Measurements from ENCODE around the gene LUZP2. TPM values are rescaled to one million over a fixed set of nuclear protein-coding genes. Genes with fewer than 3 reads are reported as not detected.

Gene LUZP2
- polyA plus RNA-seq, 1 donor (not counting 4 experiments of a cell fraction or from before 2014, with no cell fraction given), result 0.08 TPM

- FAIRE-seq (no peak), DNase-seq (ENCODE audit: low read depth, low spot score) (no peak)
- Histone ChIP-seq H3K4me2 (ENCODE audit: control insufficient read depth, extremely low read depth, insufficient read depth, low read depth, low read length) (no peak overlapping the region), H3K79me2 (ENCODE audit: control insufficient read depth, insufficient read depth, low read length) (no peaks in the 10 kb centered on the region), H3K27ac (ENCODE audit: control insufficient read depth, insufficient read depth, low read length) (no peak overlapping the region), H3K4me1 (ENCODE audit: control insufficient read depth, extremely low read depth, insufficient read depth, low read length) (no peaks in the 10 kb centered on the region), H3K9me1 (ENCODE audit: control insufficient read depth, extremely low read depth, insufficient read depth, low read length) (no peaks in the 10 kb centered on the region), H3K9me3 (ENCODE audit: control insufficient read depth, low read depth, low read length) (no peaks in the 10 kb centered on the region), H3K9ac (ENCODE audit: control insufficient read depth, extremely low read depth, insufficient read depth, low read length) (no peak overlapping the region), H3K27me3 (ENCODE audit: control insufficient read depth, extremely low read depth, insufficient read depth, low read length) (no peaks in the 10 kb centered on the region), H4K20me1 (ENCODE audit: control insufficient read depth, extremely low read depth, insufficient read depth, low read length) (no peaks in the 10 kb centered on the region), H3K4me3 (ENCODE audit: control insufficient read depth in 2 of 3, extremely low read depth in 1 of 3, insufficient read depth in 2 of 3, low read depth in 1 of 3, low read length in 3 of 3) (no peak overlapping the region), H3K36me3 (ENCODE audit: control insufficient read depth in 2 of 2, extremely low read depth in 1 of 2, insufficient read depth in 2 of 2, low read length in 2 of 2) (no peaks in the 10 kb centered on the region), H2AFZ (ENCODE audit: control insufficient read depth, low read length) (no peak overlapping the region)
- no peak for TF ChIP-seq CTCF (optimal IDR thresholded peaks at IDR 0.05 in 1 of 3, IDR thresholded peaks at IDR 0.05 in 1 of 3, conservative IDR thresholded peaks at IDR 0.05 in 1 of 3; ENCODE audit: extremely low read depth in 1 of 3, insufficient read depth in 2 of 3, low read length in 3 of 3)
- no peak for TF ChIP-seq EZH2 (IDR thresholded peaks at IDR 0.05; ENCODE audit: low read length)
- dilution Hi-C loops (cut with MboI; ENCODE audit: extremely low pct_ligation_motif_present, low sequenced_read_pairs), result no loop called here
These were observed 63.5 kb downstream of the LUZP2 start for GRCh38 chr11:24560324-24560723.

- dilution Hi-C loops (cut with MboI; ENCODE audit: extremely low pct_ligation_motif_present, low sequenced_read_pairs), result no loop called here
These were observed 70.5 kb downstream of the LUZP2 start for GRCh38 chr11:24567380-24567779.

More at GRCh38 chr11:24567380-24567779, 70.5 kb downstream of the LUZP2 start:
- no peaks in the 10 kb centered on the region for H3K27me3 ChIP-seq (ENCODE audit: control insufficient read depth, extremely low read depth, insufficient read depth, low read length)
- no peaks in the 10 kb centered on the region for H3K4me1 ChIP-seq (ENCODE audit: control insufficient read depth, extremely low read depth, insufficient read depth, low read length)
- H3K4me3 ChIP-seq (ENCODE audit: control insufficient read depth in 2 of 3, extremely low read depth in 1 of 3, insufficient read depth in 2 of 3, low read depth in 1 of 3, low read length in 3 of 3), result no peak overlapping the region
- no peak for TF ChIP-seq EZH2 (IDR thresholded peaks at IDR 0.05; ENCODE audit: low read length)
- no peak for TF ChIP-seq CTCF (optimal IDR thresholded peaks at IDR 0.05 in 1 of 3, IDR thresholded peaks at IDR 0.05 in 1 of 3, conservative IDR thresholded peaks at IDR 0.05 in 1 of 3; ENCODE audit: extremely low read depth in 1 of 3, insufficient read depth in 2 of 3, low read length in 3 of 3)
- DNase-seq (ENCODE audit: low read depth, low spot score), result no peak
- no peaks in the 10 kb centered on the region for H3K9me3 ChIP-seq (ENCODE audit: control insufficient read depth, low read depth, low read length)
- no peaks in the 10 kb centered on the region for H4K20me1 ChIP-seq (ENCODE audit: control insufficient read depth, extremely low read depth, insufficient read depth, low read length)
- H3K79me2 ChIP-seq (ENCODE audit: control insufficient read depth, insufficient read depth, low read length), result no peaks in the 10 kb centered on the region
- H3K9ac ChIP-seq (ENCODE audit: control insufficient read depth, extremely low read depth, insufficient read depth, low read length), result no peak overlapping the region
- H3K36me3 ChIP-seq (ENCODE audit: control insufficient read depth in 2 of 2, extremely low read depth in 1 of 2, insufficient read depth in 2 of 2, low read length in 2 of 2), result no peaks in the 10 kb centered on the region
- H3K27ac ChIP-seq (ENCODE audit: control insufficient read depth, insufficient read depth, low read length), result no peak overlapping the region
- H3K4me2 ChIP-seq (ENCODE audit: control insufficient read depth, extremely low read depth, insufficient read depth, low read depth, low read length), result no peak overlapping the region
- H2AFZ ChIP-seq (ENCODE audit: control insufficient read depth, low read length), result no peak overlapping the region
- no peaks in the 10 kb centered on the region for H3K9me1 ChIP-seq (ENCODE audit: control insufficient read depth, extremely low read depth, insufficient read depth, low read length)
- no peak for FAIRE-seq
